Measurements from ENCODE around the gene POLR1G.

The POLR1G gene

DNA sequence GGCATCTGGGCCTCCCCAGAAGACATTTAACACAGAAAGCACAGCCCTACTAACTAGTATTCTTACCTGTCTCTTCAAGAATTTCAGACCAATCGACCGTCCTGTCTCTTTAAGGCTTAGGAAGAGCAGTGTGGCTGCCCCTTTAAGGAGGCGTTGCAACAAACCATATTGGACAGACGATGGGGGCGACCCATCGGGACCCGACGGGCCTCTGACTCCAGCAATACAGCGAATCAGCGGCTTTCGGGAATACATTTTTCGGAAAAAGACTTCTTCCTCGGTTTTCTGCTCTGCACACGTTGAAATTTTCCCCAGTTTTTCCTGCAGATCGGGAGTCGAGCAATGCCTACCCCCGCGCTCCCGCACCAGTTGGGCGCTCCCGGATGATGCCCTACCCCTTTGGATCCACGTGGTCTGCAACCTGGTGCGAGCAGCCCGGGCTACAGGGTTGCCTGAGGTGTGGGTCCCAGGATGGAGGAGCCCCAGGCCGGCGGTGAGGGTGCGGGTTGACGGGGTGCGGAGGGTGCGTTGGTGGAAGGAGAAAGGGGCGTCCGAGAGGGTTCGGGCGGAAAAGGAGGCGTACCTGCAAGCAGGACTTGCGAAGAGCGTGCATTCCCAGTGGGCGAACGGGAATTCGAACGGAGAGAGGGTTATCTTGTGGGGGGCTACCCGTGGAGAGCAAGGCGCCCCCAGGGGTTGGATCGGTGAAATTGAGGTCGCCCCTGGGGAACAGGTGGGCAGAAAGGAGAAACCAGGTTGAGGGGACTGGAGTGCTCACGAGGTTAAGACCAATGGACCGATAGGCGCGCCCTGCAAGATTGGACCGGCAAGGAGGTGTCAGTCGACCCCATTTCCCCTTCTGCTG lies at the start of gene POLR1G:
Gene POLR1G (plus strand): TSS at position 419 of the 865 bp plus-strand sequence. CDS start 53 bp downstream, at position 472.
- DNase-seq = peak; percentile 78

DNA sequence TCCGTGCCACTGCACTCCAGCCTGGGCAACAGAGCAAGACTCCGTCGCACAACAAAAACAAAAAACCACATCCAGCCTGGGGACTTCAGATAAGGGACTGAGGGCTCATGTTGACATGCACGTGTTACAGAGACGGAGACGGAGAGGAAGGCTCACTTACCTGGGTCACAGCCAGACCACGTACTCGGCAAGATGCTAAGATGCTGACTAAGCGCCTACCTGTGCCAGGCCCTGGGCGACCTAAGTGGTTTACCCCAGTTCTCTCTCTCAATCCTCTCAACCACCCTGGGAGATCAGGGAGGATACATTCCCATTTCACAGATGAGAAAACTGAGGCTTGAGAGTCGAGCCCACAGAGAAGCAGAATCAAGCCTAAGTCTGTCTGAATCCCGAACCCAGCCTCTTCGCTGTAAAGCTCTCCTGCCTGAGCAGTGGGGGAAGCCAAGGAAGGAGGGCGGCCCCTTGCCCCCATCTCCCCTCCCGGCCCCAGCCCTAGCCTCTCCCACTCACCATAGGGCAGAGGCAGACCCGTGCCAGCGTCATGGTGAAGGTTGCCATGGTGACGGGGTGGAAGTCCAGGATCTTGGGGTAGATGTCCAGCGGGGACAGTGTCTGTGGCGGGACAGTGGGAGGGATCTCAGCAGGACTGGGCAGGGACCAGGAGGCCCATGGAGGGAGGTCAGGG lies 49.5 kb upstream of the POLR1G start:
- DNase-seq = no peak

GRCh38 chr19:45357445-45357783 lies 49.0 kb upstream of the POLR1G start:
- no peak for DNase-seq

DNA sequence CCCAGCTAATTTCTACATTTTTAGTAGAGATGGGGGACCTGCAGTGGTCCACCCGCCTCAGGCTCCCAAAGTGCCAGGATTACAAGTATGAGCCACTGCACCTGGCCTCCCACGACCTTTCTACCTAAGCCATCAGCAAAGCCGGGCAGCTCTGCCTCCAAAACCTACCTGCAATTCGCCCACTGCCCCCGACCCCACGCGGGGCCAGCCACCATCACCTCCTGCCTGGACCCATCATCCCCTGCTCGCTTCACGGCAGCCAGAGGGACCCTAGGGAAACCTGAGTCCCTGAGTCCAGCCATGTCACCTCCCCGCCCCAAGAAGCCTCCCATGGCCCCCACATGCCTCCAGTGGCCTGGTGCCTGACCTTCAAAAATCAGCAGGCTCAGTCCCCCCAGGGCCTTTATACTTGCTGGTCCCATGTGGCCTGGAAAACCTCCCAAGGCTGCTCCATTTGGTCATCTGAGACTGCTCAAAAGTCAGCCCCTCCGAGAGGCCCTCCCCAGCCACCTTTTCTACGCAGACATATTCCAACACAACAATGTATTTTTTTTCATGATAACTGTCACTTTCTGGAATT lies 48.1 kb upstream of the POLR1G start:
- no peak for DNase-seq

- no peak for DNase-seq
Observed at GRCh38 chr19:45361608-45362007, 44.8 kb upstream of the POLR1G start.

GRCh38 chr19:45362291-45362690 lies 44.2 kb upstream of the POLR1G start:
- no peak for DNase-seq

DNA sequence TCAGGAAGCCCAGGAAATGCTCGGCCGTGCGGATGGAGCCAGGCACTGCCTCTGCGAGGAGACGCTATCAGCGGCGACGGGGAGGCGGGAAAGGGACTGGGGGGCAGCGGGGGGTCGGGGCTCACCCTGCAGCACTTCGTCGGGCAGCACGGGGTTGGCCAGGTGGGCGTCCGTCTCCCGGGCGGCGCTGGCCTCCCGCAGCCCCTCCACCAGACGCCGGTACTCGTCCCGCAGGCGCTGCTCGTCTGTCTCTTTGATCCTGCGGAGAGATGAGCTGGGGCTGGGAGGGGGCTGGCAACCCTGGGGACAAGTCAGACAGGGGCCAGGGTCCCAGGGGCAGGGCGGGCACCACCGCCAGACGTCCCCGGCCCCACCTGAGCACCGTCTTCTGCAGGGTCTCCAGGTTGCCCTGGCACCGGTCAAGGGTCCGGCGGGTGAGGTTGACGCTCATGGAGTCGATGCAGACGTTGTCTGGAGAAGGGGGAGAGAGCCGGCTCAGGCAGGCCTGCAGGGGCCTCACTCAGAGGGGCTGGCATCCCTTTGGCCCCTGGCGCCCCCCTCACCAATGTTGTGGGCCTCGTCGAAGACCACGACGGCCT lies 42.5 kb upstream of the POLR1G start:
- DNase-seq = no peak

GRCh38 chr19:45364696-45365095 lies 41.7 kb upstream of the POLR1G start:
- DNase-seq = no peak

DNA sequence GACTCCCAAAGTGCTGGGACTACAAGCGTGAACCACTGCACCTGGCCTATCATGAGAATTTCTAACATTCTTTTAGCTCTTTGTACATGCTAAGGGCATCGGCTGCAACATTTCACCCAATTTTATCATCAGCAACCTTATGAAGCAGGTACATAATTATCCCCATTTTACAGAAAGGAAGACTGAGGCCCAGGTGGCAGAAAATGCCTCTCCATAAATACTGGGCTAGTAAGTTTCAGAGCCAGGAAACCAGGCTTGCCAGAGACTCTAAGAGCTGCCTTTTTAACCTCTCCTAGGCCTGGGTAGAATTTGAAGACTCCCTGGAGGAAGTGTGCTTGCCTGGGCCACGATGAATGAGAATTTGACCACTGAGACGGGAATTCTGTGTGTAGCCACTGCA lies 38.3 kb upstream of the POLR1G start:
- DNase-seq = no peak

DNA sequence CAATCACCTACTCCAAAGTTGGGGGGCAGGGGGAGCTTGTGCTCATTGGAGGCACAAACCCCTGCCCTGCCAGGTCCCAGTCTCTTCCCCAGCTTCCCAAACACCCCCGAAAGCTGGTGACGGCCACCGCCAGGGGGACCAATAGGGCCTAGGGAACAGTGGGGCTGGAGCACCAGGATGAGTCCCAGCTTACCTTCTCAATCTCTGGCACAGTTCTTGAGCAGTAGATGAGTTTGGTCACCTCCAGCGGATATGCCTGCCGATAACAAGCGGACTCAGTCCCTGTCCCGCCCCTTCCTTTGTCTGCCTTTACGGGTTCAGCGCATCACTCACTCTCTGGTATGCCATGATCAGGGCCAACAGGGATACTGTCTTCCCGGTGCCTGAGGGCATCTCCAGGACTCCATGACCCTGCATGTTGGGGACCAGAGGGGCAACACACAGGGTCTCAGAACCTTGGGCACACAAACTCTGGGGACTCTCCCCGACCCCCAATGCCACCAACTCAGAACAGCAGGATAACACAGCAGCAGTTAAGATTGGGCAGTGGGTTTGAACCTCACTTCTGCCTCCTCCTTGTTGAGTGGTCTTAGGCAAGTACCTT lies 37.6 kb upstream of the POLR1G start:
- no peak for DNase-seq

DNA sequence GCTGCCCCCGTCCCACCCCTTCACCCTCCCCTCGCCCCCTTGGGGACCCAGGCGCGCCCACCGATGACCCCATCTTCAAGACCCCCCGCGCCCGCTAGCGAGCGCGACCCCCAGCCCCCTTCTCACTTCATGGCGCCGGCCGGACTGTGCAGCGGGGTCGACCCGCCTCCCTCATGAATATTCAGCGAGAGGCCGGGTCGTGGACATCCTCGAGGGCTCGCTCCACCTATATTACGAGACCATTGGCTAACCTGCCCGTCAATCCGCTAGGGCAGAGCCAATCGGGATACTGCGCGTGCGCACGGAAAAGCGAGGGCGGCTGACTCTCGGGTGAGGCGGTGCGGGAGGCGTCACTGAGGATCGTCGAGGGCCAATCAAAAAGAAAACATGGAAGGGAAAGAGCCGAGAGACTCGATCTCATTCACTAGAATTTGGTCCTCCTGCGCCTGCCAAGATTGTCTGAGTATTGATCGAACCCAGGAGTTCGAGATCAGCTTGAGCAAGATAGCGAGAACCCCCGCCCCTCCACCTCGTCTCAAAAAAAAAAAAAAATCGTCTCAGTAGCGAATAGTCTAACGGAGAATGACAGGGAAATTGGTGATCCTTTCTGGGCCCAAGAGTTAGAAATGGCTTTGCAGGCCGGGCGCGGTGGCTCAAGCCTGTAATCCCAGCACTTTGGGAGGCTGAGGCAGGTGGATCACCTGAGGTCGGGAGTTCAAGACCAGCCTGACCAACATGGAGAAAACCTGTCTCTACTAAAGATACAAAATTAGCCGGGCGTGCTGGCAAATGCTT lies 35.8 kb upstream of the POLR1G start, which contains the start of gene ERCC2:
Gene ERCC2 (minus strand): TSS at position 164 of the 795 bp plus-strand sequence. CDS start 33 bp downstream, at position 131.
- peak; percentile 96 for DNase-seq

DNA sequence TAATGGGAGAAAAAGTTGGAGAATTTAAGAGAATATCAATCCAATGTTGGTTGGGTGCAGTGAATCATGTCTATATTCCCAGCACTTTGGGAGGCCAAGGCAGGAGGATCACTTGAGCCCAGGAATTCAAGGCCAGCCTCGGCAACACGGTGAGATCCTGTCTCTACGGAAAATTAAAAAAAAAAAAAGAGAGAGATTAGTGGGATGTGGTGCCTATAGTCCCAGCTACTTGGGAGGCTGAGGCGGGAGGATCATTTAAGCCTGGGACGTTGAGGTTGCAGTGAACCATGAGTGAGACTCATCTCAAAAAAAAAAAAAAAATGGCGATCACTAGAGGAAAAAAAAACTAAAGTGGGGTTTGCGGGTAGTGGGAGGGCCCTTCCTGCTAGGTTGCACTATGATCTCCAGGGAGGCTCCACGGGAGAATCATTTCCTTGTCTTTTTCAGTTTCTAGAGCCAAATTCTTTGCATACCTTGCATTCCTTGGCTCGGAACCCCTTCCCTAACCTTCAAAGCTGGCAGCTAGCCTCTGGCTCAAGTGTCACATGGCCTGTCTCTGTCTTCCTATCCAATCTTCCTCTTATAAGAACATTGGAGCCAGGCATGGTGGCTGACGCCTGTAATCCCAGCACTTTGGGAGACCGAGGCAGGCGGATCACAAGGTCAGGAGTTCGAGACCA lies 30.3 kb upstream of the POLR1G start:
- DNase-seq = no peak

GRCh38 chr19:45380107-45380506 lies 26.3 kb upstream of the POLR1G start:
- no peak for DNase-seq

- no peak for DNase-seq
Observed at GRCh38 chr19:45382426-45382825, 24.0 kb upstream of the POLR1G start.

- DNase-seq = peak; percentile 24
Observed at GRCh38 chr19:45385392-45386221, 20.8 kb upstream of the POLR1G start.

GRCh38 chr19:45391346-45391745 lies 15.1 kb upstream of the POLR1G start:
- no peak for DNase-seq

GRCh38 chr19:45391871-45392665 lies 14.4 kb upstream of the POLR1G start:
- no peak for DNase-seq

- no peak for DNase-seq
Observed at GRCh38 chr19:45395821-45396617, 10.4 kb upstream of the POLR1G start.

- DNase-seq = peak; percentile 61
Observed at GRCh38 chr19:45400192-45400591, 6.3 kb upstream of the POLR1G start.
